Measurements from ENCODE around the gene FDXR.
"Not testable (repeated sequence)": the region's sequence is repeated elsewhere in the genome, so short reads cannot be mapped to it uniquely, and the experiment has no call there.

Gene FDXR, protein sequence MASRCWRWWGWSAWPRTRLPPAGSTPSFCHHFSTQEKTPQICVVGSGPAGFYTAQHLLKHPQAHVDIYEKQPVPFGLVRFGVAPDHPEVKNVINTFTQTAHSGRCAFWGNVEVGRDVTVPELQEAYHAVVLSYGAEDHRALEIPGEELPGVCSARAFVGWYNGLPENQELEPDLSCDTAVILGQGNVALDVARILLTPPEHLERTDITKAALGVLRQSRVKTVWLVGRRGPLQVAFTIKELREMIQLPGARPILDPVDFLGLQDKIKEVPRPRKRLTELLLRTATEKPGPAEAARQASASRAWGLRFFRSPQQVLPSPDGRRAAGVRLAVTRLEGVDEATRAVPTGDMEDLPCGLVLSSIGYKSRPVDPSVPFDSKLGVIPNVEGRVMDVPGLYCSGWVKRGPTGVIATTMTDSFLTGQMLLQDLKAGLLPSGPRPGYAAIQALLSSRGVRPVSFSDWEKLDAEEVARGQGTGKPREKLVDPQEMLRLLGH

DNA sequence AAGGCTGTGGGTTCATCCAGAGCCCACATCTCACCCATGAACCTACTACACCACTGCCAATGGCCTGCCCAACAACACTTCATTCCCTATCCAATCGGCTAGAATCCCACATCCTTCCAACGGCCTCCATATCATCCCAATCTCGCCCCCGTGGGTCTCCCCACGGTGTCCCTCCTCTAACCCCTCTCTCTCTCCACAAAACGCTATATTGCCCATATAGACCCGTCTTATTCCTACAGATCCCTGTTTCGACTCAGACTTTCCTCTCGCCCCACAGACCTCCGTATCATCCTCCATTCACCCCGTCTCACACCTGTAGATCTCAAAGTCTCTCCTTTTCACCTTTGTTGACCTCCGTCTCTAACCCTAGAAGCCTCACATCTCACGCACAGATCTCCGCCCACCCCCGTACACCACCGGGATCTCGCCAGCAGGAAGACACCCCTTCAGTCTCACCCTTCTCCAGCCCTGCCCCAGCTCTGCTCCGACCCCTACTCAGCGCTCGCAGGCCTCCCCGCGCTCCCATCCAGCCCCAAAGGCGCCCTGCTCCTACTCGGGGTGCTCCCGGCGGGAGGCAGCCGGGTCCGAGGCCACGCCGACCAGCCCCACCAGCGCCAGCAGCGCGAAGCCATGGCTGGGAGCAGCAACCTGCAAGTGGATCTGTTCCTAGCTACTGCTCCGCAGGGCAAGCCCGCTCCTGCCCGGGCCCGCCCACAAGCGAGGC is at the start of gene FDXR:
Gene FDXR, minus strand, starts transcription at position 682 of the 724 bp plus-strand sequence. Its CDS starts 50 bp downstream, at position 632.
- DNase-seq (ENCODE audit: low read depth), result no peak

DNA sequence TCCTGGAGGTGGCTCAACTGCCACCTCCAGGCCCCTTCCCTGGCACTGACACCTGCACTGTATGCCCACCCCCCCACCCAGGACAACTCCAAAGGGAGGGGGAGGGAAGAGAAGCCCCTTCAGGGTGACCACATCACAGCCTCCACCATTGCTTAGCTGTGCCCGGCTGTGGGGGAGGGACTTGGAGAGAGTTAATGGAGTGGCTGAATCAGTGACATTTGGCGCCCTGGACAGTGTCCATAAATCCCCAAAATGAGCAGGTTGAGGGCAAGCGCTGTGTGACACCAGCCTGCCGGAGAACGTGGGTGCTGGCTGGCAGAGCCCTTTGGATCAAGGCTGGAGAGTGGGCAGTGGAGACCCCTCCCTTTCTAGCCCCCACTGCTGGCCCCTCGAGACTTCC is 49.4 kb upstream of the FDXR start:
- DNase-seq (ENCODE audit: low read depth), result no peak

DNA sequence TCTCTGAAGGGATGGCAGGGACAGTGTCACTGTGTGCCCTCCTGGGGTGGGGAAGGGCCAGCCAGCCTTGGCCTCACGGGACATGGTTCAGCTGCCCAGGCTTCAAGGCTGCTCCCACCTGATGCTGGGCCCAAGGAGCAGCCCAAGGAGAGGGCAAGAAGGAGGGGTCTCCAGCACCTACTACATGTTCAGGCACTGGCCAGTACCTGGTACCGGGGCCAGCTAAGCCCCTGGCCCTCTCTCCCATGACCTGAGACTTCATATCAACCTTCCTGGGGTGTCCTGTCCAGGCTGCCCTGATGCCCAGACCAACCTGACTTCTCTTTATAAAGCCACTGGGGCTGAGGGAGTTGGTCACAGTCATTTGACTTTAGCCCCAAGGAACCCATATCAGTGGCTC is 49.0 kb upstream of the FDXR start:
- DNase-seq (ENCODE audit: low read depth), result no peak

DNA sequence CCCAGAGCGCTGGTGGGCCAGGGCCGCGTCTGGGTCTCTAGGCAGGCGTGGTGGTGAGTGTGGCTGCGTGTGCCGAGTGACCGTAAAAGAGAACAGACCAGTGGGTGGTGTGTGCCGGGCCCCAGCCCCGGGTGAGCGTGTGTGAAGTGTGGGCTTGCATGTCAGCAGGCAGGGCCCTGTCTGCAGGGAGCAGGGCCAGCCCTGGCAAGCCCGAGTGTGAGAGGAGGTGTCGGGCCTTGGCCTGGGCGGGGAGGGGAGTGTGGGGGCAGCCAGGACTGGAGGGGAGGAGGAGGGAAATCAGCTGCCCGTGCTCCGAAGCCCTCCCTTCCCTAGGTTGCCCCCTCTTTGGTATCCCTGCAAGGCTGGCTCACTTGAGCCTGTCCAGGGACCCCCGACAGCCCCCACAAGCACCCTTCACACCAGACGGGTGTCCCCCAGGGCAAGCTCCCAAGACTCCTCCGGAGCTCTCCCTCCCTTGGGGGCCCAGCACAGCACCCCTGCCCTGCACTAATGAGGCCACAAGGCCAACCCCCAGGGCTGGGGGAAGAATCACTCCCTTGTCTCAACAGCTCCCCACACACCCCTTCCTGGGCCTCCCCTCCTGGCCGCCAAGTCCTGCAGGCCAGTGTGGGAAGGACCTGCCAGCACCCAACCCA is 48.4 kb upstream of the FDXR start:
- no peak for DNase-seq (ENCODE audit: low read depth)

DNA sequence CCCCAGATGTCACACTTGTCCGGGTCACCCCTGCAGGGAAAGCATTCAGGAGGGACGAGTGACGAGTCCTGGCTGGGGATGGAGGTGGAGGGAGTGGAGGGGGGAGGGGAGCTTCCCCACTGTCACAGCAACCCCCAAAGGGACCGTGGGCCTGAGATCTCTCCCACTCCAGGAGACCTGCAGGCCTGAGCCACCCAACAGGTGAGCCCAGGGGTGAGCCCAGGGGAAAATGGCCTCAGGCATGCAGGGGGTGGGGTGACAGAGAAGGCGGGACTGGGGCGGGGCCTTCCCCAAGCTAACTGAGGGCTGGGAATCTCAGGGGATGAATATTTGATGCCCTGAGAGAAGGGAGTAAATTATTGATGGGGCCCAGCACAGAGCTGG is 47.8 kb upstream of the FDXR start:
- DNase-seq (ENCODE audit: low read depth), result no peak

DNA sequence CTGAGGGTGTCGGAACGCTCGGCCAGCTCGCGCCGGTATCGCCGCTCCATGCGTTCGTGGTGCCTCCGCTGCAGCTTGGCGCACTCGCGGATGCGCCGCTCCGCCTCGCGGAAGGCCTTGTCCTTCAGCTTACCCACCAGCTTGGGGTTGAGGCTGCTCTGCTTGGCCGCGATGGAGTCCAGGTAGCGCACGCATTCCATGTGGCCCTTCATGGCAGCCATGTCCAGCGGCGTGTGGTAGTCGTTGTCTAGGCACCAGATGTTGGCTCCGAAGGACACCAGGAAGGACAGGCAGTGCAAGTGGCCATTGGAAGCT is 47.5 kb upstream of the FDXR start:
- DNase-seq (ENCODE audit: low read depth), result no peak

DNA sequence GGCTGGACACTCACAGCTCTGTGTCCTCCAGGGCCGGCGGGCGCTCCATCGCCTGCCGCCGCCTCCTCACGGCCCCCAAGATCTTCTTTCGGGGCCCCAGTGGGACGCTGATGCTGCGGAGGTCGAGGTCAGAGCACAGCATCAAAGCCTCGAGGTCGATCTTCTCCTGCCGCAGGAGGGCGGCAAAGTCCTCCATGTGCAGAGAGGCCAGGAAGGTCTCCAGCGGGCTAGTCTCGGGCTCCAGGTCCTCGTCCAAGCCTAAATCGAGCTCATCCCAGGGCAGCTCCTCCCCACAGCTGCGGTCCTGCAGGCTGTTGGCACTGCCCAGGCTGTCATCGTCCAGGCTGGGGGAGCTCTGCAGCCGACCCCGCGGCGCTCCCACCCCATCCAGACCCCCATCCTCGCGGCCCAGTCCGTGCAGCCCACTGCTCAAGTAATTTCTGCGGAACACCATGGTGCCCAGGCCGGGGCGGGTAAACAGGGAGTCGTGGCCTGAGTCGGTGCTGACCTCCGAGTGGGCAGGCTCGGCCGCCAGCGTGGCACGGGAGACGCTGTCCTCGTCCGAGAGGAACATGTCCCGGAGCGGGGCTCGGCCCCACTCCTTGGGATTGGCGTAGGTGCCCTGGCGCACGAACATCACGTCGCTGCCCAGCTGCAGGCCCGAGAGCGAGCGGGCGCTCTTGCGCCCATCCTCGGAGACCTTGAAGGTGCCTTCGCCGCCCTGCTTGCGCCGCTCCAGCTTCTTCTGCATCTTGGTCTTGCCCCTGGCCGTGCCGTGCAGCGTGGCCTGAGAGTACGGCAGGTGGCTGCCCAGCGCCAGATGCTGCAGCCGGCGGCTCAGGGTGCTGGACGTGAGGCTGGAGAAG is 46.9 kb upstream of the FDXR start:
- DNase-seq (ENCODE audit: low read depth), result no peak

DNA sequence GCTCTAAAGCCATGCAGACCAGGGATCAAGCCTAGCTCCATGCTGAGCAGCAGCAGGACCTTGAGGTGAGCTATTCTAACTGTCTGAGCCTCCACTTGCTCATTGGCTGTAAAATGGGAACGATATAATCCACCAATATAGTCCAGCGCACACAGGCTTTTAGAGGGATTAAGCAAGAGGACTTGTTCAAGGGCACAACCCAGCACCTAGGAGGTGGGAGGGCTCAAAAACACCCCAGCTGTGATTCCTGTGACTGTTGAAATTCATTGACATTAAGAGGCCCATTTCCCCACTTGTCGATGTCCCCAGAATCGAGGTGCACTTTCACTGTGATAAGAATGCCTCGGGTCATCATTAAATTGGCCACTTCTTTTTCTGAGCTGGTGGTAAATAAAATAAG is 46.1 kb upstream of the FDXR start:
- no peak for DNase-seq (ENCODE audit: low read depth)

DNA sequence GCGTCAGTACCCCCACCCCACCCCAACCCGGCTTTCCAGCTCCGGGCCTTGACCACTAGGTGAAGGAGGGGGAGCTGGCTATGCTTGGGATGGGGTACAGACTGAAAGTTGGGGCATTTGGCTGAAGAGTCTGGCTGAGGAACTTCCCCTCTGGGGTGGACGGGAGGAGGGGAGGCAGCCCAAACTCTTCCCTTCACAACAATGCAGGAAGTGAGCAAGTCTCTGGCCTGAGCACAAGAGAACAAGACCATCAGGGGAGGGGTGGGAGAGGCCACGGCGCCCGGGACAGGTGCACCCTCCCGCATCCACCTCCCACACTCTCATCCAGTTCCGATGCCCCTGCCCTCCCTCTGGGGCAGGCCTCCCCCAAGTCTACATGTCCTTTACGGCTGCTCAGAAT is 44.6 kb upstream of the FDXR start:
- DNase-seq (ENCODE audit: low read depth), result no peak

DNA sequence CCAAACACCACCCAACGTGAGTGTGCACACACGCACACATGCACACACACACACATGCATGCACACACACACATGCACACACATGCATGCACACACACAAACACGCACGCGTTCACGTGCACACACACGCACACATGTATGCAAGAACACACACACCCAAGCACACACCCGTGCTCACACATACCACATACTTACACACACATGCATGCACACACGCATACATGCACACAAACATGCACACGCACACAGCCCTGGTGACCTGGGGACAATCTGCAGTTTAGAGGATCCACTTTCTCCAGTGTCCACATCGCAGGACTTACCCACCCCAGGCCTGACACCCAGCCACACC is 44.0 kb upstream of the FDXR start:
- no peak for DNase-seq (ENCODE audit: low read depth)

DNA sequence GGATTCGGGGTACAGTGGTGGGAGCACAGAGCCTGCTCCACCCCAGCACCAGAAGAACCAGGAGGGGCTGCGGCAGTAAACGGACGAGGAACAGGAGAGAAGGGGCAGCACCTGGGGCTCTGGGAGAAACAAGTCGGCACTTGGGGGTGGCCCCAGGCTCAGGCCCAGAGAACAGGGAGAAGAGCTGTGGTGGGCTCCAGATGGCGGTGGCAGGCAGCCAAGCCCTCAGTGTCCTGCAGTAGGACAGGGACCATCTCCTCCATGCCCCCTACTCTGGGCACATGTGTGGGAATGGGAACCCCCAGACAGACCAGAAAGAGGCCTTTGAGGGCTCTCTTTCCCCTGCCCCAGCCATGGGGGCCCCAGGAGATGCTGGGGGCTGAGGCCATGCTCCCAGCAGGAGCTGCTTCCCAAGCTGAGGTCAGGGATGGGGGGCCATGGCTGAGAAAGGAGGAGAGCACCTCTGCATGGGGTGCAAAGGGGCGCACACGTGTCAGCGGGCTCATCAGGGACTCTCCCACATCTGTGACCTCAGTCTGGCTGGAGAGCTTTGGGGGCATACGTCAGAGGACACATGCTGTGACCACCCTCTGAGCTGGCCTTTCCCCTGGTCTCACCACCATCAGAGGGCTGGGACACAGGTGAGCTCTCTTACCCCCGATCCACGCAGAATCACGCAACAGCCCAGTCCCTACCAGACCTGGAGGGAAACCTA is 43.5 kb upstream of the FDXR start:
- no peak for DNase-seq (ENCODE audit: low read depth)

DNA sequence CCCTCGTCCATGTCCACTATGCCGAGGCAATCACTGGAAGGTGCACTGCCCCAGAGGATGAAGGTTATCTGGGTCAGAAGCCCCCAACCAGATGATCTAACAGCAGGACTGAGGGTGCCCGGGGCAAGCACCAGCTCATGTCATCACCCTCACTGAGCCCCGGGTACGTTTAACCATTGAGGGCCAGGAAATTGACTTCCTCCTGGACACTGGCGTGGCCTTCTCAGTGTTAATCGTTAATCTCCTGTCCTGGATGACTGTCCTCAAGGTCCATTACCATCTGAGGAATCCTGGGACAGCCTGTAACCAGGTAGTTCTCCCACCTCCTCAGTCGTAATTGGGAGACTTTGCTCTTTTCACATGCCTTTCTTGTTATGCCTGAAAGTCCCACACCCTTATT is 38.6 kb upstream of the FDXR start:
- DNase-seq (ENCODE audit: low read depth), result not testable (repeated sequence)

DNA sequence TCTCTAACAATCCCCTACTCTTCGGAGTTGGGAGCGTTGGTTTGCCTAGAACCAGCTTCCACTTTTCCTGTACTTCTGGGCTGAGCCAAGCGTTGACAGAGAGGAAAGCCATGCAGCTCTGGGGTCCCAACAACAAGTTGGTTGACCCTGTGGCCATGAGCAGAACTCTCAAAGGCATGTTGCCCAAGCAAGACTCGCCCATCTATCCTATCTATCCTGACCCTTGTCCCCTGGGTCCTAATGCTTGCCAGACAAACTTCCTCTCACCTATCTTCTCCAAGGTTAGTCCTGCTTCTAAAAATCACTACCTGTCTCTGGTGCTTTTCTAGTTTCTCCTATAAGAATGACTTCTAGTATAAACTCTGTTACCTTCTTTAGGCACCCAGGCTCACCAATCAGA is 36.3 kb upstream of the FDXR start:
- DNase-seq (ENCODE audit: low read depth), result not testable (repeated sequence)

DNA sequence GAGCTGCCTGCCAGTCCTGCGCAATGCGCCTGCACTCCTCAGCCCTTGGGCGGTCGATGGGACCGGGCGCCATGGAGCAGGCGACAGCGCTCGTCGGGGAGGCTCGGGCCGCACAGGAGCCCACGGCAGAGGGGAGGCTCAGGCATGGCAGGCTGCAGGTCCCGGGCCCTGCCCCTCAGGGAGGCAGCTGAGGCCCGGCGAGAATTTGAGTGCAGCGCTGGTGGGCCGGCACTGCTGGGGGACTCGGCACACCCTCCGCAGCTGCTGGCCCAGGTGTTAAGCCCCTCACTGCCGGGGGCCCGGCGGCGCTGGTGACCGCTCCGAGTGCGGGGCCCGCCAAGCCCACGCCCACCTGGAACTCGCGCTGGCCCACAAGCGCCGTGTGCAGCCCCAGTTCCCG is 34.2 kb upstream of the FDXR start:
- no peak for DNase-seq (ENCODE audit: low read depth)

DNA sequence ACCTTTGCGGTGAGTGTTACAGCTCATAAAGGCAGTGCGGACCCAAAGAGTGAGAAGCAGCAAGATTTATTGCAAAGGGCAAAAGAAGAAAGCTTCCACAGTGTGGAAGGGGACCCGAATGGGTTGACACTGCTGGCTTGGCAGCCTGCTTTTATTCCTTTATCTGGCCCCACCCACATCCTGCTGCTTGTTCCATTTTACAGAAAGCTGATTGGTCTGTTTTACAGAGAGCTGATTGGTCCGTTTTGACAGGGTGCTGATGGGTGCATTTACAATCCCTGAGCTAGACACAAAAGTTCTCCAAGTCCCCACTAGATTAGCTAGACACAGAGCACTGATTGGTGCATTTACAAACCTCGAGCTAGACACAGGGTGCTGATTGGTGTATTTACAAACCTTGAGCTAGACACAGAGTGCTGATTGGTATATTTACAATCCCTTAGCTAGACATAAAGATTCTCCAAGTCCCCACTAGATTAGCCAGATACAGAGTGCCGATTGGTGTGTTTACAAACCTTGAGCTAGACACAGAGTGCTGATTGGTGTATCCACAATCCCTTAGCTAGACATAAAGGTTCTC is 33.5 kb upstream of the FDXR start:
- DNase-seq (ENCODE audit: low read depth), result not testable (repeated sequence)

DNA sequence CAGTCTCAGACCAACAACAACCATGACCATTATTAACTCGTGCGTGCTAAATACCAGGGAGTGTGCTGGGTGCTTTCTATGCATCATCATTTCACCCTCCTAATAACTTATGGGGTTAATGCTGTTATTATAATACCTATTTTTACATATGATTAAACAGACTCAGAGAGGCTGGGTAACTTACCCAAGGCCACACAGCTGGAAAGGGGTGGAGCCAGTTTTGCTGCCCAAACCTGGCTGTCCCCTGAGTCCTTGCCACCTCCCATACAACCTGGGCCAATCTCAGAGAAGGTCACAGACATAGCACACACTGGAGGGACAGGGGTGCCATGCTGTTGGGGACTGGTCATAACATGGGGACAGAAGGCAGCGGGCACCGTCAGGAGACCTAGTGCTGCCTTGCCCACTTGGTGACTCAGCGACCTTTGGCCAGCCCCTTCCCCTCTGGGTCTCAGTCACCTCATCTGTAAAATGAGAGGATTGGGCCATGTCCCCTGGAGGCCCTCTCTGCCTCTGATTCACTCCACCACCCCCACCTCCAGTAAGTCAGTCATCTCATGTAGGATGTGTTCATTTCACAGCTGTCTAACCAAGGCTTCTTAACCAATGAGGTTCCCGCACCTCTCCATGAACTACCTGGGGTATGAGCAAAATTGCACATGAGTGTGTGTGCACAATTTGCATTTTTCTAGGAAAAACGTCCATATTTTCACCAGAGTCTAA is 32.1 kb upstream of the FDXR start:
- DNase-seq (ENCODE audit: low read depth), result no peak

DNA sequence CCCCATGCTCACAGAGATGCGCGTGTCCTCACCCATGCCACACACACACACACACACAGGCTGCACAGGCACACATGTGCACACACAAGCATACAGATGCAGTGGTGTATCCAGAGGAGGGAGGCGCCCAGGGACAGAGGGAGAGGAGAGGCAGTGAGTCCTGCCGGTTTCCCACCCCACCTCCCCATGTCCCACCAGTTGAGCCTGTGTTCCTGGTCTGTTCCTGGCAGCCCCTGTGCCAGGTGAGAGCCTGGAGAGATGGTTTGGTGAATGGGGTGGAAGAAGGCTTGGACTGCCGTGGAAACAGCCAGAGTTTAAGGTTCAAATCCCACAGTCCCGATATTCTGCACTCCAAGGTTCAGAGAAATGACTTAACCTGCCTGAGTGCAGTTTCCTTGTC is 30.9 kb upstream of the FDXR start:
- no peak for DNase-seq (ENCODE audit: low read depth)

DNA sequence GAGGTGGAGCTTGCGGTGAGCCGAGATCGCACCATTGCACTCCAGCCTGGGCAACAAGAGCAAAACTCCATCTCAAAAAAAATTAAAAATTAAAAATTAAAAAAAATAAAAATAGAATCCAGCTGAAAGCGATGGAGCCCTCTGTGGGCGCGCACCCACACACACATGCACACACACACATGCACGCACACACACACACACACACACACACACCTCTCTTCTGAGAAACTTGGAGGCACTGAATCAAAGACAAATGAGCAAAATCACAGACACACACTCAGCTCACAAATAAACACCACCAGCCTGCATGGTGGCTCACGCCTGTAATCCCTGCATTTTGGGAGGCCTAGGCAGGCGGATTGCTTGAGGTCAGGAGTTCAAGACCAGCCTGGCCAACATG is 30.2 kb upstream of the FDXR start:
- DNase-seq (ENCODE audit: low read depth), result no peak

DNA sequence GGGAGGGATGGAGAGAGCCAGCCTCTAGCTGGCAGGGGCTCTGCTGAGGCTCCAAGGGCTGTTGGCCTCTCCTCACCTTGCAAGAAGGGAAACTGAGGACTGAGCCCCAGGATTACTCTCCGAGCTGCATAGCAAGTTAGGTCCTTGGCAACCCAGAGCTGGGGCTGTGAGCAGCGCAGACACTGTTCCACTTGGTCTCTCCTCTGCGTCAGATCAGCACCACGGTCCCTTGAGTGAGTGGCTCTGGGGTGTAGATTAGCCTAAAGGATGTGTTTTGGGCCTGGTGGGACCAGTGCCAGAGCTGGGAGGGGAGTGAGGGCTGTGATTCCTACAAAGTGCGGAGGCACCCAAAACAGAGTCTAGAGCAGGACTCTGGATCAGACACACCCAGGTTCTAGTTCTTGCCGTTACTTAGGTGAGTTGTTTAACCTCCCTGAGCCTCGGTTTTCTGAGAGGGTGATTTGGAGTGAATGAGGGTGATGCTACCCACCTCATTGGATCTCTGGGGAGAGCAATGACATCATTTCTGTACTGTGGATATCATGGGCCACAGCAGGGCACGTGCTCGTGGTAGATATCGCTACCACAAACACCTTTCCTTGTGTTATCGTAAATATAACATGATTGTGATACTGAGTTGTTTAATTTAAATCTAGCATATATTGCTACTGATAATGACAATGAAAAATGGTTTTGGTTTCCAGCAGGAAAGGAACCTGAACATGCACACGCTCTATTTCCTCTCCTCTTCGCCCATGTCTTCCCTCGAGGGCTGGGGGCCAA is 28.8 kb upstream of the FDXR start:
- DNase-seq (ENCODE audit: low read depth), result no peak

DNA sequence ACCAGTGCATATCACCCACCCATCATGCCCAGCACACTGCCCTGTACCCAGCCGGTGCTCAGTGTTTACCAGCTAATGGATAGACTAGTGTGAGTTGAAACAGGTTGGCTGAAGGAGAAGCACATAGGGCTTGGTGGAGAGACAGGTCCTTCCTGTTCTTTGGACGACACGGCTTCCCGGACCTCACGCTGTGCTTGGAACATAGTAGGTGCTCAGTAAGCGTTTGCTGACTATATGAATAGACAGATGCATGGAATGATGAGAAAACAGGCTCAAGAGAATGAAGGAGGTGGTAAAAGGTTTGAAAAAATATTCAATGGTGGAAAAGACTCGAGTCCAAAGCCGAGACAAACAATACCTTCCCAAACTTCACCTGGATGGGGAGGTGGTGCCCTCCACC is 27.4 kb upstream of the FDXR start:
- DNase-seq (ENCODE audit: low read depth), result no peak

Data from activated T-cell treated with anti-CD3 and anti-CD28 coated beads for 48 hours (primary cell).